ENCODE data around the gene NCLN.

The NCLN gene

DNA sequence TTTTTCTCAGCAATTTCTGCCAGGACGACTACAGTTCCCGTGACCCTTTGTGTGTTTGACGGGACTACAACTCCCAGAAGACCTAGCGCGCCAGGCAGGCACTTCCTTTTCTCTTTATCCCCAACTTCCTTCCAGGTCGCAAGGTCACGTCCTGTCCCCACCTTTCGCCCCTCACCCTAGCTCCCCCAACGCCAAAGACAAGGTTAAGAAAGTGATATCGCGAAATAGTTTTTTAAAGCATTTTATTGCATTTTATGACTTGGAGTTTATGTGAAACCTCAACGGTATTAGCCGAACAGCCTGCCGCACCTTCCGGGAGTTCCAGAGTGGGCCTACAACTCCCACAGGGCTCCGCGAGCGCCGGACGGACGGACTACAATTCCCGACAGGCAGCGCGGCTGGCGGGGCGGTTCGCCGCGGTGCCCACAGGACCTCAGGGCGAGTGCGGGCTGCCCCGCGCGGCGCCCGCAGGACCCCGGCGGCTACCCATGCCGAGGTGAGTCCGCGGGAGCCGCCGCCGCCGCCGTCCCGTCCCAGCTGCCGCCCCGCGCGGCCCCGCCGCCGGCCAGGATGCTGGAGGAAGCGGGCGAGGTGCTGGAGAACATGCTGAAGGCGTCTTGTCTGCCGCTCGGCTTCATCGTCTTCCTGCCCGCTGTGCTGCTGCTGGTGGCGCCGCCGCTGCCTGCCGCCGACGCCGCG, at the start of gene NCLN:
NCLN (plus strand) TSS at position 470 of the 699 bp plus-strand sequence; CDS start at position 571, 101 bp downstream.
- no peak for TF ChIP-seq CTCF (conservative IDR thresholded peaks at IDR 0.05; ENCODE audit: low read depth, low read length)
- H3K27me3 ChIP-seq (ENCODE audit: insufficient read depth, low read depth): peaks cover 9% of the 10 kb centered on the region; the same call in 1 of the 2 replicates
- peaks cover 47% of the 10 kb centered on the region for H3K79me2 ChIP-seq (ENCODE audit: insufficient read depth, low read depth)
- peak within 1 kb of the TSS; percentile 79 for H3K9ac ChIP-seq
- H3K4me2 ChIP-seq: peak within 1 kb of the TSS; percentile 85
- H2AFZ ChIP-seq (ENCODE audit: low read depth): peak within 1 kb of the TSS; percentile 77
- no peaks in the 10 kb centered on the region for H4K20me1 ChIP-seq (ENCODE audit: insufficient read depth)
- no peaks in the 10 kb centered on the region for H3K36me3 ChIP-seq (ENCODE audit: insufficient read depth)
- peaks cover 13% of the 10 kb centered on the region for H3K4me1 ChIP-seq (ENCODE audit: low read depth, poor library complexity, severe bottlenecking)
- H3K4me3 ChIP-seq (IDR thresholded peaks at IDR 0.05; ENCODE audit: insufficient read depth, low read depth, low read length): no peak within 1 kb of the TSS
- H3K27ac ChIP-seq: peak within 1 kb of the TSS; percentile 32; the same call in 1 of the 2 replicates

DNA sequence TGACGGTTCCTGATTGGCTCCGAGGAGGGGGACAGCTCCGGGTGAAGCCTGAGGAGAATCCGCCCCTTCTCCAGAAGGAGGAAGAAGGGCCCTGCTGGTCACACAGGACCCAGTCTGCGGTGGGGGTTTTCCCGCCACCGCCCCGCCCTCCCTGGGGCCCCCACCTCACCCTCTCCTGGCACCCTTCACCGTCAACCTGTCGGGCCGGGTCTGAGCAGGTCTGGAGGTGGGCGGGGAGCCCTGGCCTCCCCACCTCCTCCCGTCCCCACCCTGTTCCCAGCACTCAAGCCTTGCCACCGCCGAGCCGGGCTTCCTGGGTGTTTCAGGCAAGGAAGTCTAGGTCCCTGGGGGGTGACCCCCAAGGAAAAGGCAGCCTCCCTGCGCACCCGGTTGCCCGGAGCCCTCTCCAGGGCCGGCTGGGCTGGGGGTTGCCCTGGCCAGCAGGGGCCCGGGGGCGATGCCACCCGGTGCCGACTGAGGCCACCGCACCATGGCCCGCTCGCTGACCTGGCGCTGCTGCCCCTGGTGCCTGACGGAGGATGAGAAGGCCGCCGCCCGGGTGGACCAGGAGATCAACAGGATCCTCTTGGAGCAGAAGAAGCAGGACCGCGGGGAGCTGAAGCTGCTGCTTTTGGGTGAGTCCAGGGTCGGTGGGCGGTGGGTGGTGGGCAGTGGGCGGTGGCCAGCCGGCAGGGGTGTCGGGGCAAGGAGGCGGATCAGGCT, 49.6 kb upstream of the NCLN start, which contains the start of gene GNA15:
GNA15 (plus strand) TSS at position 73 of the 723 bp plus-strand sequence; CDS start at position 491, 418 bp downstream.
- Histone ChIP-seq H2AFZ (ENCODE audit: low read depth) (no peak within 1 kb of the TSS), H3K79me2 (ENCODE audit: insufficient read depth, low read depth) (no peaks in the 10 kb centered on the region), H4K20me1 (ENCODE audit: insufficient read depth) (no peaks in the 10 kb centered on the region), H3K4me3 (IDR thresholded peaks at IDR 0.05; ENCODE audit: insufficient read depth, low read depth, low read length) (no peak within 1 kb of the TSS), H3K27me3 (ENCODE audit: insufficient read depth, low read depth) (peaks cover 35% of the 10 kb centered on the region; the same call in 1 of the 2 replicates), H3K9ac (no peak within 1 kb of the TSS), H3K4me2 (no peak within 1 kb of the TSS), H3K27ac (no peak within 1 kb of the TSS), H3K4me1 (ENCODE audit: low read depth, poor library complexity, severe bottlenecking) (peaks cover 14% of the 10 kb centered on the region), H3K36me3 (ENCODE audit: insufficient read depth) (no peaks in the 10 kb centered on the region)
- TF ChIP-seq CTCF (conservative IDR thresholded peaks at IDR 0.05; ENCODE audit: low read depth, low read length): no peak

DNA sequence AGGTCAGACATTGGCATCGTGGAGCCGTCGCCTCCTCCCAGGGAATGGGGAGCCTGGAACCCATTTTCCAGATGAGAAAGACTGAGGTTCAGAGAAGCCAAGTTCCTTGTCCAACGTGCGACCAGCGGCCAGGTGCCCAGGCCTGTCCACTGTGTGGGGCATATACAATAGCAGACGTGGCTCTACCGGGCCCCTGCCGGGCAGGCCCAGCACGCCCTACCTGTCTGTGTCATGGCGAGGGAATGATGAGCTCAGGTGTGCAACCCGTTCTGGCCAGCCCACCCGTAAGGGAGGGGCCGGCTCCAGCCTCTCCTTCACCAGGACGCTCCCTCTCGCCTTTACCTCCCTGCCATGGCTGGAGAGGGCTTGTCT, 49.1 kb upstream of the NCLN start:
- no peak for TF ChIP-seq CTCF (conservative IDR thresholded peaks at IDR 0.05; ENCODE audit: low read depth, low read length)
- Histone ChIP-seq H3K27me3 (ENCODE audit: insufficient read depth, low read depth) (peaks cover 40% of the 10 kb centered on the region; the same call in 1 of the 2 replicates), H3K79me2 (ENCODE audit: insufficient read depth, low read depth) (no peaks in the 10 kb centered on the region), H3K27ac (no peak overlapping the region), H3K4me1 (ENCODE audit: low read depth, poor library complexity, severe bottlenecking) (peaks cover 14% of the 10 kb centered on the region), H4K20me1 (ENCODE audit: insufficient read depth) (no peaks in the 10 kb centered on the region), H3K36me3 (ENCODE audit: insufficient read depth) (no peaks in the 10 kb centered on the region), H3K4me2 (no peak overlapping the region), H3K9ac (no peak overlapping the region), H2AFZ (ENCODE audit: low read depth) (no peak overlapping the region), H3K4me3 (IDR thresholded peaks at IDR 0.05; ENCODE audit: insufficient read depth, low read depth, low read length) (no peak overlapping the region)

DNA sequence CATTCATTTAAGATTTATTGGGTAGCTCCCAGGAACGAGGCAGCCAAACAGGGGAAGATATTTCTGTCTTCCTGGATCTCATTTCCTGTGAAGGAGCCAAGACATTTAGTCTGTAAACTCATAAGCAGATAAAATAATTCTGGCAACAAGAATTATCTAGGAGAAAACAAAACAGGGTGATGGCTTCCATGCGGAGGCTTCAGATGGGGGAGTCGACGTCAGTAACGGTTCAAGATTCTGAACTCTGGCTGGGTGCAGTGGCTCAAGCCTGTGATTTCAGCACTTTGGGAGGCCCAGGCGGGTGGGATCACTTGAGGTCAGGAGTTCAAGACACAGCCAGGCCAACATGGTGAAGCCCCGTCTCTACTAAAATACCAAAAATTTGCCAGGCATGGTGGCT, 48.6 kb upstream of the NCLN start:
- H3K4me1 ChIP-seq (ENCODE audit: low read depth, poor library complexity, severe bottlenecking): peaks cover 14% of the 10 kb centered on the region
- TF ChIP-seq CTCF (conservative IDR thresholded peaks at IDR 0.05; ENCODE audit: low read depth, low read length): no peak
- H3K4me2 ChIP-seq: no peak overlapping the region
- no peak overlapping the region for H3K27ac ChIP-seq
- H3K9ac ChIP-seq: no peak overlapping the region
- no peak overlapping the region for H2AFZ ChIP-seq (ENCODE audit: low read depth)
- H4K20me1 ChIP-seq (ENCODE audit: insufficient read depth): no peaks in the 10 kb centered on the region
- H3K4me3 ChIP-seq (IDR thresholded peaks at IDR 0.05; ENCODE audit: insufficient read depth, low read depth, low read length): no peak overlapping the region
- H3K36me3 ChIP-seq (ENCODE audit: insufficient read depth): no peaks in the 10 kb centered on the region
- H3K79me2 ChIP-seq (ENCODE audit: insufficient read depth, low read depth): no peaks in the 10 kb centered on the region
- peaks cover 45% of the 10 kb centered on the region; the same call in 1 of the 2 replicates for H3K27me3 ChIP-seq (ENCODE audit: insufficient read depth, low read depth)
